ENCODE data around the gene RBM7.

Gene RBM7

GRCh38 chr11:114397349-114397982 is 3.0 kb upstream of the RBM7 start:
- DNase-seq: no peak

- no peak for DNase-seq
Measured at GRCh38 chr11:114398303-114398920, 2.1 kb upstream of the RBM7 start.

GRCh38 chr11:114399490-114400215 is 813 bp upstream of the RBM7 start:
- DNase-seq: no peak

GRCh38 chr11:114400915-114401223 is 403 bp downstream of the RBM7 start:
- no peak for DNase-seq

DNA sequence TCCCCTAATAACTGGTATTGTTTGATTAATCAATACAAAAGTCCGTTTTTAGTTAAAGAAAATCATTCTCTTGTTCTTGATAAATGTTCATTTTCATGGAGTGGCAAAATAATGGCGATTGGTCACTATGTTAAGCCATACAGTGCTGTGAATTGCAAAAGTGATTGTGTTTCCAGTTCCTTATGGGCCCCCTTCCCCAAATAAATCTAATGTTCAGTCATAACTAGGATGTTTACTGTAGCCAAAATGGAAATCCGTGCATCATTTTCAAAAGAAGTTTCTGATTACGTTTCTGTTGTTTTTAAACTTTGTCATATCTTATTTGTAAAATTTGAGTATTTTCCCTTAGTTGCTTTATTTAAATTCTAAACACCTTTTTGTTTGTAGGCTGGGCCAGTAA is 845 bp downstream of the RBM7 start:
- DNase-seq: no peak

DNA sequence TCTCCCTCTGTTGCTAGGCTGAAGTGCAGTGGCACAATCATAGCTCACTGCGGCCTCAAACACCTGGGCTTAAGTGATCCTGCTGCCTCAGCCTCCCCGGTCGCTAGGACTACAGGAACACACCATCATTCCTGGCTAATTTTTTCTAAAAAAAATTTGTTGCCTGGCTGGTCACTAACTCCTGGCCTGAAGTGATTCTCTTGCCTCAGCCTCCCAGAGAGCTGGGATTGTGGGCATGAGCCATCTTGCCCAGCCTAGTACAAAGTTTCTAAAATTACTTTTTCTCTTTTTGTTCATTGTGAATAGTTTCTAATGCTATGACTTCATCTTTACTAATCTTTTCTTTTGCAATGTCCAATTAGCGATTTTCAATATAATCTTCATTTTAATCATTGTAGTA is 12.5 kb downstream of the RBM7 start:
- DNase-seq: no peak

DNA sequence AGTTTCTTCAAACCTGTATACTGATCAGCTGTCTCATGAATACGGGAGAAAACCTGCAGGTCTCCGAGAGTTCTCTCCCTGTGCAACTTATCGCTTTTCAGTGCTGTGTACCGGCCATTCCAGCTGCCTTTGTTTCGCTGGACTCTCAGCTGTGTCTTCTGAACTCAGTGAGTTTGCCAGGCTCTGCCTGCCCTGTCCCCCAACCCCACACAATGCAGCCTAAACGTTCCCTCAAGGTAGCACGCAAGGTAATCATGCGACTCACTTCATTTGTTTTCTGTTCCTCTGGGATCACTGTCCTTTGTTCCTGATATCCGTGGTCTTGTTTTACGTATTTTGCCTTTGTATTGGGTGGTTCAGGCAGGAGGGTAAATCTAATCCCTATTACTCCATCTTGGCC is 13.5 kb downstream of the RBM7 start:
- DNase-seq: no peak

GRCh38 chr11:114416441-114416961 is 16.0 kb downstream of the RBM7 start:
- DNase-seq: no peak

DNA sequence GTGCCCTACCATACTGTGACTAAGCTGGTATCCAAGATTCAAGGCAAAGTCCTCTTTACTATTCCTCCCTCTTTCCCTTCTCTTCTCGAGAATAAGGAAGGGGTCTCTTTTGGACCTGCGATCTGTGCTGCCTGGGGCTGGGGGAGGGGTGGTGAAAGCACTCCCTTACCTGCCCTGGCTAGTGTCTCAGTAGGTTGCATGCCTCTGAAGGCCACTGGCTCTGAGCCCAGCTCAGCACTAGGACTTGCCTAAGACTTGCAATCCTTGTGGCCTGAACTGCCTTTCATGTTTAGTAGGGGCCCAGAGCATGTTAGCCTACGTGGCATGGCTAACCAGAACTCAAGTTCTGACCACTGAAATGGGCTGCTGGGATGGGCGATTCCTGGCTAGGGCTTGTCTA is 25.8 kb downstream of the RBM7 start:
- no peak for DNase-seq

GRCh38 chr11:114430290-114430689 is 29.8 kb downstream of the RBM7 start:
- DNase-seq: no peak

DNA sequence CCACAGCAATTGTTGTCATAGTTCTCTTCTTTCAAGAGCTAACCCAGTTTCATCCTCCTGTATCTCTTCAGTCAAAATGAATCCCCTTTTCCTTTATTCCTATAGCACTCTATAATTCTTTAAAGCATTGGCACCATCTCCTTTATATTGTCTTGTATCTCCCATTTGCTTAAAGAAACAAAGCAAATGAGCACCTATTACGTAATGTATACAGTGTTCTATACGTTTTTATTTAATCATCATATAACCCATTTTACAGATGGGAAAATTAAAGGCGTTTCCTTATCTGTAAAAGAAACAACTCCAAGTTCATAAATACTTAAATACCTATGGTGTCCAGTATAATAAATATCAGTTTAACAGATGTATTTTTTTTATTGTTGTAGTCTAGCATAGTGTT is 32.4 kb downstream of the RBM7 start:
- no peak for DNase-seq

GRCh38 chr11:114433376-114433775 is 32.9 kb downstream of the RBM7 start:
- DNase-seq: no peak

DNA sequence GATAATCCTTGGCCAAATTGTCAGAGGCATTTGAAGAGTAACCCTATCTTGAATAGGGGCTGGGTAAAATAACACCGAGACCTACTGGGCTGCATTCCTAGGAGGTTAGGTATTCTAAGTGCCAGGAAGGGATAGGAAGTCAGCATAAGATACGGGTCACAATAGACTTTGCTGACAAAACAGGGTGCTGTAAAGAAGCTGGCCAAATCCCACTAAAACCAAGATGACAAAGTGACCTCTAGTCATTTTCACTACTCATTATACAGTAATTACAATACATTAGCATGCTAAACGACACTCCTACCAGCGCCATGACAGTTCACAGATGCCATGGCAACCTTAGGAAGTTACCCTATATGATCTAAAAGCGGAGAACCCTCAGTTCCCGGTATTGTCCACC is 37.8 kb downstream of the RBM7 start:
- DNase-seq: no peak

GRCh38 chr11:114439229-114440120 is 39.0 kb downstream of the RBM7 start, which contains the start of gene REXO2:
Gene REXO2, plus strand, starts transcription at chr11:114439467. Its CDS starts 62 bp downstream, at chr11:114439529.
- DNase-seq: peak; percentile 88

DNA sequence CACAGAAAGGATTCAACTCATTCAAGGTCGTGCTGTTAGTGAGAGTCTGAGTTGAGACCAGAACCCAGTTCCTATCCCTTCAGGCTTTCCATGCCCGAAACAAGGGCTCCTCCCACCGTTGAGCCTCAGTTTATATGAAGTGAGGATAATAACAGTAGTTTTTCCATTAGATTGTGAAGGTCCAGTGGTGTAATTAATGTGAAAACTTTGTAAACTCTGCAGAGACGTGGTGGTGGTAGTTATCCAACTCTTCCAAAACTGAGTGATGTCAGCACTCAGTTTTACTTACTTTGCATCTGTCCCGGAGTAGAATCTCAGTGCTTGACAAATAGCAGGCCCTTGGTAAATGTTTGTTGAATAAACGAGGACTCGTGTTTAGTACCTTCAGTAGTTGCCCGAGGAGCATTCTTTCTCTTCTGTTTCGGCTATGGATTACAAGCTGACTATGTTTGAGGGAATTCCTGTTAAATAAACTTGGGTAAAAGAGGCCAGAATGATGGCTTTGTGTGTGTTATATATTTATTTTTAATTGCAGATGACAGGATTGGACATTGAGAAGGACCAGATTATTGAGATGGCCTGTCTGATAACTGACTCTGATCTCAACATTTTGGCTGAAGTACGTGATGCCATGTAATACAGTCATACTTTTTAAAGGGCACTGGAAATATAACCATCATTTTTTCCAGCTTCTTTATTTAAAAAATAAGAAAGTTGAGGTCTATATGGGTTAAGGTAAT is 39.8 kb downstream of the RBM7 start:
- DNase-seq: no peak

DNA sequence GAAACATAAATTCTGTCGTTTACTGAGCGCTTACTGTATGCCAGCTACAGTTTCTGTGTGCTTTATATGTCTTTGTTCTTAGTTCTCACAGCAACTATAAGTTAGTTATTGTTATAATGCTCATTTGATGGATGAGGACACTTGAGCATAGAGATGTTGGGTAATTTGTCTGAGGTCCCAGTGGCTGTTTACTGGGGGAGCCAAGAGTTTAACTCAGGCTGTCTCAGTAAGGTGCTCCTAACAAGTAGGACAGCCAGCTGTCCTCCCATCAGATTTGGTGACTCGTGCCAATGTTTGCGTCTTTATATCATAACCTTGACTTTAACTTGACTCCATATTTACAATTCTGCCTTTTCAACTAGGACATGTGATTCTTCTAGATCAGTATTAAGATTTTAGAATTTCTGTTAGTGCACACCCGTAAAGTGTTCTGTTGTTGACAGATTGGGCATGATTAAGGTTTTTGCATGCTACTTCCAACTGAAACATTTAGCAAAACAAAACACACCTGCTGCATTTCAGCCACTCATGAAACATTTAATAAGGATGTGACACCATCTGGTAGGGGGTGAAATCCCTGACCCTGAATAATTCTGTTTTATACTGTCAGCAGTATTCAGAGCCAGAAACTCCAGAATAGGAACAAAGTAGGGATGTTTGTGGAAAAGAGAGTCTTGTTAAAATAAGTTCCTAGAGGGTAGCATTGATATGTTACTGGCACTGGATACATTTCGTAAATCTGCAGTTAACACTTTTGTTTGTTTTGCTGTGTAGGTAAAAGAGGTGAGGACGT is 40.7 kb downstream of the RBM7 start:
- no peak for DNase-seq

DNA sequence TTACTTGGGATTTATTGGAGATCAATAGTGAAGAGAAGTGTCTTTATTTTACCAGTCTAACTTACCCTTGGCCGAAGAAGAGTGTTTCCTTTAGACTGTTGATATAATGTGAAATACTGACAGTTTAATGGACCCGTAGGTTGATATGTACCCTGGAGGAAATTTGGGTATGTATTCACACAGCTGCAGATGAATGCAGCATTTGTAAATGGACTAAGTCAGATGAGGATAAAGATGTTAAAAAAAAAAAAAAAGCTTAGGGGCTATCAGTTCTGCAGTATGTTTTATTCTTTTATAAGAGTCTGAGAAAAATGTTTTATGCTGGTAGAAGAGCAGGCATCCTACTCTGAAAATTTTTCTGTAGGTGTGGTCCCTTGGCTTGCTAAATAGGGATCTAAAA is 41.5 kb downstream of the RBM7 start:
- DNase-seq: no peak

GRCh38 chr11:114442536-114442935 is 42.1 kb downstream of the RBM7 start:
- no peak for DNase-seq

- no peak for DNase-seq
Measured at GRCh38 chr11:114447444-114447843, 47.0 kb downstream of the RBM7 start.

DNA sequence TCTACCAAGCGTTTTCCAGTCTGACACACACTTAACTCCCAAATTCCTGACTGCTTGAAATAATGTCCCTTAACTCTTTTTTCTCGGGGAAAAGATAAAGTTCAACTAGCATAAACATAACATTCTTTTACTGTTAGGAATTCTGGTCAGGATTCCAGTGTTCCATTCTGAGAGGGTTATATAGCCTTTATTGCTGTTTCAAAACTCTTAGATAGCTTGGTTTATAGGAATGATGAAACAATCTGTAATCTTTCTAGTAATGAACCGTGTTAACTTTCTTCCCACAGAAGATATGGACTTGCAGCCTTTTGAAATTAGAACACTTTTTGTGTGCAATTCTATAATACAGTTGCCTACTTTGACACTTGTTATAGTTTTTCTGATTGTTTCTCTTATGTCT is 47.4 kb downstream of the RBM7 start:
- DNase-seq: no peak

DNA sequence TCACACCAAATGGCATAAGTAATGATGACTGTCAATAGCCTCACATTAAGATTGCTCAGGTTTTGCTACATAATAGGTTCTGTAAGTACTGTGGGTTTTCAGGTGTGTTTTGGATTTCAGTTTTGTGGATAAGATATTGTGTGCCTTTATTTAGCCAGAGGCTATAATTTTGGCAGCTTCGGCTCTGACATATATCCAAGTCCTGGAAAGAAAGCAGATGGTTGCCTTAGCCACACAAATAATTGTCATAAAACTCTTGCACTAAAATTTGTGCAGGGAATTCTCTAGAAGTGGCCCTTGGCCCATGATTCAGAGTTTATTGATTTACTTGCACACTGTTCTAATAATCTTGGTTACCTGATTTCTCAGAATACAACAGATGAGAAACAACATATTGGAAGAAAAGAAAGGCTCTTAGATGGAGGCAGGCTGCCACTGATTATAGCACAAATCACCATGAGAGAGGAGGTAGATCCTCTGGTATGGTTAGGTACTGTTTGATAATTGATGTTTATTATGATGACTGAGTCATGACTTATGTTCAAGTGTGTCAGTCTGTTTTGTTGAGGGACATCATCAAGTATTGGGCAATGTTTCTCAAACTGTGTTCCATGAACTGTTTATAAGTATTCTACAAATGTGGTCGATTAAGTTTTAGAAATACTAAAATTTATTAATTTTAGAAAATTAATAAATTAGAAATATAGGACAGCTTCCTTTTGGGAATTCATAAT is 48.5 kb downstream of the RBM7 start:
- no peak for DNase-seq

All from effector CD8-positive, alpha-beta T cell (primary cell).